HepG2 (cell line): Measurements from ENCODE around the gene SUSD2. TPM values are rescaled to one million over a fixed set of nuclear protein-coding genes. Genes with fewer than 3 reads are reported as not detected.

Experiments
- ATAC-seq: fragments of 200-7000 bp; cut with Tn5 transposase; 3 replicates; pipeline ENCODE4 v1.9.1; 2020; ENCODE audit warnings: mild to moderate bottlenecking, moderate library complexity
- BruUV-seq: library from RNA; stranded (reverse); fragments of 400-500 nt; replicated peaks from 2 replicates; lab custom pipeline; 2021; lab: Mats Ljungman, UMichigan
- CTCF ChIA-PET: fragments of 300-600 bp; formaldehyde crosslinking; extraction: SDS; loops from one replicate; lab custom pipeline; 2021; ENCODE audit warnings: low total read pairs, inconsistent platforms, low intra/inter-chr PET ratio; lab: Yijun Ruan, JAX
- POLR2A ChIA-PET: fragments of 350-600 bp; sonication (Branson Sonifier 250); formaldehyde crosslinking; loops from one replicate; lab custom pipeline; 2020; ENCODE audit warnings: antibody characterized with exemption, inconsistent platforms; lab: Yijun Ruan, JAX
- DNase-seq: peaks from one replicate; pipeline ENCODE4 v3.0.0-alpha.2; 2015; ENCODE audit warnings: low spot score
- FAIRE-seq: peaks from 3 replicates; lab custom pipeline; 2011; peaks lifted over from hg19 to GRCh38; lab: Jason Lieb, UNC
- H2AFZ ChIP-seq: one replicate; pipeline ENCODE4 v1.6.1; 2011; ENCODE audit warnings: low read length, inconsistent platforms
- H3K27ac ChIP-seq: fragments of 300-600 bp; 3 replicates; pipeline ENCODE4 v1.8.0; 2011; ENCODE audit warnings: mixed run types, mild to moderate bottlenecking, mixed read lengths, low read length, inconsistent platforms; ENCODE audit not compliant: insufficient read depth; ENCODE audit errors: extremely low read length
- H3K27me3 ChIP-seq, 2 experiments: fragments of 200-600 bp in 1 of 2; 2 replicates in 1 of 2; 3 replicates in 1 of 2; pipeline versions ENCODE4 v1.6.0 to v1.8.0; 2011; ENCODE audit warnings: low read length in 2 of 2, mild to moderate bottlenecking in 2 of 2, moderate library complexity in 2 of 2, inconsistent platforms in 1 of 2; ENCODE audit not compliant: insufficient read depth in 2 of 2, control insufficient read depth in 1 of 2
- H3K36me3 ChIP-seq, 2 experiments: fragments of 200-600 bp in 1 of 2; replicated peaks in 1 of 2; 2 replicates in 1 of 2; 3 replicates in 1 of 2; pipeline versions ENCODE4 v1.5.1 to v1.8.0; 2011; ENCODE audit warnings: low read length in 2 of 2, inconsistent platforms in 1 of 2; ENCODE audit not compliant: insufficient read depth in 2 of 2, control insufficient read depth in 1 of 2
- H3K4me1 ChIP-seq: 2 replicates; pipeline ENCODE4 v1.5.1; 2012; ENCODE audit warnings: low read length, inconsistent platforms; ENCODE audit not compliant: insufficient read depth
- H3K4me2 ChIP-seq: 2 replicates; pipeline ENCODE4 v1.6.0; 2011; ENCODE audit warnings: low read depth, low read length, inconsistent platforms
- H3K4me3 ChIP-seq, 3 experiments: fragments of 200-600 bp in 1 of 3; sonication (generic), shearing (Covaris generic) in 1 of 3; replicated peaks in 1 of 3; 2 replicates each; pipeline ENCODE4 v1.5.1; 2011 to 2016; ENCODE audit warnings: low read length in 3 of 3, inconsistent platforms in 2 of 3, low read depth in 2 of 3, mild to moderate bottlenecking in 2 of 3, control low read depth in 1 of 3, mixed read lengths in 1 of 3; ENCODE audit not compliant: insufficient read depth in 1 of 3
- H3K79me2 ChIP-seq: one replicate; pipeline ENCODE4 v1.6.1; 2011; ENCODE audit warnings: low read length, inconsistent platforms; ENCODE audit not compliant: insufficient read depth
- H3K9ac ChIP-seq: 2 replicates; pipeline ENCODE4 v1.6.0; 2011; ENCODE audit warnings: mild to moderate bottlenecking, low read depth, low read length, inconsistent platforms; ENCODE audit not compliant: insufficient read depth
- H3K9me3 ChIP-seq: 2 replicates; pipeline ENCODE4 v1.5.1; 2012; ENCODE audit warnings: mild to moderate bottlenecking, low read length
- H4K20me1 ChIP-seq: 2 replicates; pipeline ENCODE4 v1.6.0; 2011; ENCODE audit warnings: inconsistent platforms, mild to moderate bottlenecking, low read length, moderate library complexity; ENCODE audit not compliant: insufficient read depth
- ATAD3A ChIP-seq: sonication (generic); formaldehyde crosslinking; IDR thresholded peaks from 2 replicates; pipeline ENCODE4 v1.4.0; 2020; ENCODE audit warnings: missing genetic modification reagents
- EHMT2 ChIP-seq: fragments of 200-600 bp; sonication (generic); IDR thresholded peaks from 2 replicates; pipeline ENCODE4 v1.7.0; 2017; ENCODE audit warnings: antibody characterized with exemption, low read depth, low read length, borderline replicate concordance
- EZH2 ChIP-seq: conservative IDR thresholded peaks from 2 replicates; pipeline ENCODE4 v1.6.1; 2012; ENCODE audit warnings: mild to moderate bottlenecking, low read depth, low read length, moderate library complexity
- HNRNPLL ChIP-seq: fragments of 200-400 bp; formaldehyde crosslinking; IDR thresholded peaks from 2 replicates; pipeline ENCODE4 v1.6.1; 2017; ENCODE audit warnings: mild to moderate bottlenecking, low read depth, low read length; ENCODE audit not compliant: poor library complexity, severe bottlenecking
- MAF1 ChIP-seq: sonication (generic); formaldehyde crosslinking; IDR thresholded peaks from 2 replicates; pipeline ENCODE4 v1.5.0; 2020; ENCODE audit warnings: missing genetic modification reagents, borderline replicate concordance
- NFATC3 ChIP-seq: sonication (generic); formaldehyde crosslinking; IDR thresholded peaks from 2 replicates; pipeline ENCODE4 v1.5.1; 2020; ENCODE audit warnings: mild to moderate bottlenecking, missing genetic modification reagents
- POLR2AphosphoS2 ChIP-seq: IDR thresholded peaks from 2 replicates; pipeline ENCODE4 v1.6.1; 2011; ENCODE audit warnings: low read depth, low read length, improper control_type of control experiment
- PRMT3 ChIP-seq: sonication (generic); formaldehyde crosslinking; IDR thresholded peaks from 2 replicates; pipeline ENCODE4 v1.8.1; 2022; ENCODE audit warnings: low read depth, mild to moderate bottlenecking, moderate library complexity, missing genetic modification reagents, borderline replicate concordance
- SNAI1 ChIP-seq: sonication (generic); formaldehyde crosslinking; IDR thresholded peaks from 2 replicates; pipeline ENCODE4 v1.5.0; 2020; ENCODE audit warnings: mild to moderate bottlenecking, missing genetic modification reagents, borderline replicate concordance
- ZBTB14 ChIP-seq: sonication (generic); formaldehyde crosslinking; IDR thresholded peaks from 2 replicates; pipeline ENCODE4 v1.4.0; 2020; ENCODE audit warnings: missing genetic modification reagents
- ZNF280B ChIP-seq: sonication (generic); formaldehyde crosslinking; IDR thresholded peaks from 2 replicates; pipeline ENCODE4 v1.5.0; 2020; ENCODE audit warnings: missing genetic modification reagents, mild to moderate bottlenecking, borderline replicate concordance
- ZNF362 ChIP-seq: sonication (generic); formaldehyde crosslinking; IDR thresholded peaks from 2 replicates; pipeline ENCODE4 v1.4.0; 2020; ENCODE audit warnings: missing genetic modification reagents, mild to moderate bottlenecking, borderline replicate concordance
- ZNF672 ChIP-seq: sonication (generic); formaldehyde crosslinking; IDR thresholded peaks from 2 replicates; pipeline ENCODE4 v1.8.1; 2022; ENCODE audit warnings: missing genetic modification reagents
- ZNF782 ChIP-seq: sonication (generic); formaldehyde crosslinking; IDR thresholded peaks from 2 replicates; pipeline ENCODE4 v1.4.0; 2020; ENCODE audit warnings: missing genetic modification reagents, mild to moderate bottlenecking, borderline replicate concordance
- WGBS: methylation state at CpG from one replicate; pipeline ENCODE4 v1.1.6; 2017; ENCODE audit warnings: low lambda C conversion rate; 5-methylcytosine and 5-hydroxymethylcytosine counted together
- in situ Hi-C: cut with HindIII; loops from 2 replicates; pipeline ENCODE4 v1.10.0; 2017; ENCODE audit warnings: low pct_unique_long_range_greater_than_20kb; ENCODE audit not compliant: extremely low pct_ligation_motif_present
- intact Hi-C: fragments of 100-400 bp; cut with micrococcal nuclease; formaldehyde crosslinking; loops from one replicate; pipeline ENCODE4 v1.10.0; 2022; ENCODE audit not compliant: unreplicated experiment
- polyA plus RNA-seq, 8 experiments: library from polyadenylated mRNA; depleted of rRNA in 3 of 8; stranded (reverse) in 7 of 8; unstranded in 1 of 8; fragments of >200 nt; fragmentation: Illumina TruSeq in 4 of 8; extraction: Trizol in 4 of 8; gene quantifications; 2 replicates each; pipeline versions ENCODE4 v1.2.1 to v1.2.3, GENCODE V29; 2011 to 2016; ENCODE audit warnings: low read depth in 4 of 8, missing spikeins in 1 of 8, mixed read lengths in 1 of 8; ENCODE audit not compliant: insufficient read depth in 1 of 8
- total RNA-seq, 5 experiments: library from RNA; depleted of rRNA; stranded (reverse); fragments of >200 nt; fragmentation: Illumina TruSeq; extraction: Trizol; gene quantifications; 2 replicates each; pipeline ENCODE4 v1.2.3, GENCODE V29; 2016; ENCODE audit warnings: low read depth in 1 of 5
- TF ChIP-seq, protein P1 (sequence below): sonication (generic); formaldehyde crosslinking; IDR thresholded peaks from 2 replicates; pipeline ENCODE4 v1.4.0; 2020; ENCODE audit warnings: missing genetic modification reagents

SUSD2 gene
- total and polyA plus RNA-seq, 2 of the 13 experiments (the other 11 are each of a cell fraction or from before 2014, with no cell fraction given), result 2.1 to 11.0 TPM

DNA sequence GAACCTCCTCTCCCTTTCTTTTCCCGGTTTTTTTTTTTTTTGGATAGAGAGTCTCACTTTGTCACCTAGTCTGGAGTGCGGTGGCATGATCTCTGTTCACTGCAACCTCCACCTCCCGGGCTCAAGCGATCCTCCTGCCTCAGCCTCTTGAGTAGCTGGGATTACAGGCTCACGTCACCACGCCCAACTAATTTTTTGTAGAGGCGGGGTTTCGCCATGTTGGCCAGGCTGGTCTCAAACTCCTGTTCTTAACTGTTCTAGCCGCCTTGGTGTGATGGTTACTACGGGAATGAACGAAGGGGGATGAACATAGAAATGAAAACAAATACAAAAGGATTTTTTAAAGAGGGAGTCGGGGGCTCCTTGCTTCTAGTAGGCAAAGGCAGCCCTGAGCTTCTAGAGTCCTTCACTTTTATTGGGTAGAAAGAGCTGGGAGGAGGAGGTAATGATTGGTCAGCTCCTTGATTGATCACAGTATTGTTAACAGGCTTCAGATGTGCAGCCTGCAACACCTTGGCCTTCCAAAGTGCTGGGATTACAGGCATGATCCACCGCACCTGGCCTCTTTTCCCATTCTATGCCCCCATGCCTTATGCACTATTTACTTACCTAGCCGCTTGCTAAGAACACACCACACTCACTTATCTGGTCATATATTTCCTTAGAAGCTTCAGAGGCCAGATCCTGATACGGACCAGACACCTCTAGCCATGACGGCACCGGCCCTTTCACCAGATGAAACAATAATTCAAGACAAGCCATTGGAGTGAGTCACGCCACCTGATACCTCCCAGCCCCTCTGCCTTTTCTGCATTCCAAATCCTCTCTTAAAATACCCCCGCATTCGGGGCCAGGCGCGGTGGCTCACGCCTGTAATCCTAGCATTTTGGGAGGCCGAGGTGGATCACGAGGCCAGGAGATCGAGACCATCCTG, 20.7 kb downstream of the SUSD2 start:
- in situ Hi-C loops (no loop called here), intact Hi-C loops (no loop called here)
- Histone ChIP-seq H4K20me1 (no peaks in the 10 kb centered on the region), H3K4me3 (no peak overlapping the region), H3K79me2 (no peaks in the 10 kb centered on the region), H3K4me1 (peaks cover 68% of the 10 kb centered on the region), H2AFZ (no peak overlapping the region), H3K4me2 (no peak overlapping the region), H3K27ac (no peak overlapping the region), H3K9me3 (no peaks in the 10 kb centered on the region), H3K36me3 (no peaks in the 10 kb centered on the region), H3K9ac (no peak overlapping the region), H3K27me3 (no peaks in the 10 kb centered on the region)
- ChIA-PET POLR2A (no interaction called here), CTCF (no interaction called here)
- BruUV-seq, result no TSS peak
- DNase-seq (peak; percentile 39), ATAC-seq (no peak), FAIRE-seq (no peak)
- 93% methylated on average over 26 of the region's 26 CpGs for WGBS
- TF ChIP-seq ZNF280B (CRISPR knock-in tag), result no peak
- TF ChIP-seq SNAI1 (CRISPR knock-in tag), result no peak
- no peak for TF ChIP-seq ZBTB14 (CRISPR knock-in tag)
- TF ChIP-seq POLR2AphosphoS2, result no peak
- no peak for TF ChIP-seq ZNF672 (CRISPR knock-in tag)
- no peak for TF ChIP-seq ZNF782 (CRISPR knock-in tag)
- TF ChIP-seq EHMT2, result no peak
- TF ChIP-seq, protein P1, sequence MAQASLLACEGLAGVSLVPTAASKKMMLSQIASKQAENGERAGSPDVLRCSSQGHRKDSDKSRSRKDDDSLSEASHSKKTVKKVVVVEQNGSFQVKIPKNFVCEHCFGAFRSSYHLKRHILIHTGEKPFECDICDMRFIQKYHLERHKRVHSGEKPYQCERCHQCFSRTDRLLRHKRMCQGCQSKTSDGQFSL (CRISPR knock-in tag), result no peak
- no peak for TF ChIP-seq PRMT3 (CRISPR knock-in tag)
- TF ChIP-seq EZH2, result no peak
- TF ChIP-seq MAF1, result no peak
- no peak for TF ChIP-seq ZNF362
- no peak for TF ChIP-seq ATAD3A (CRISPR knock-in tag)
- no peak for TF ChIP-seq NFATC3 (CRISPR knock-in tag)
- TF ChIP-seq HNRNPLL, result no peak
